ENCODE measurements around the gene GSC2. TPM values are rescaled to one million over a fixed set of nuclear protein-coding genes. Genes with fewer than 3 reads are reported as not detected.

The GSC2 gene
- total RNA-seq, 4 donors from 2014 or later = not detected

GRCh38 chr22:19150482-19151328 is 613 bp upstream of the GSC2 start:
- no peak for ATAC-seq (ENCODE audit: low FRiP score)
- no peak for DNase-seq (ENCODE audit: low spot score)

GRCh38 chr22:19149047-19149883 is 827 bp downstream of the GSC2 start:
- no peak for DNase-seq (ENCODE audit: low spot score)
- no peak for TF ChIP-seq CTCF (IDR thresholded peaks at IDR 0.05)
- no peak for ATAC-seq (ENCODE audit: low FRiP score)

More at GRCh38 chr22:19150482-19151328, 613 bp upstream of the GSC2 start:
- TF ChIP-seq CTCF (IDR thresholded peaks at IDR 0.05) = no peak

GRCh38 chr22:19148417-19149046 is 1.6 kb downstream of the GSC2 start:
- TF ChIP-seq CTCF (IDR thresholded peaks at IDR 0.05) = no peak
- DNase-seq (ENCODE audit: low spot score) = no peak

GRCh38 chr22:19147195-19147780 is 2.8 kb downstream of the GSC2 start:
- ATAC-seq (ENCODE audit: low FRiP score) = no peak
- no peak for DNase-seq (ENCODE audit: low spot score)
- TF ChIP-seq CTCF (IDR thresholded peaks at IDR 0.05) = no peak

More at GRCh38 chr22:19148417-19149046, 1.6 kb downstream of the GSC2 start:
- no peak for ATAC-seq (ENCODE audit: low FRiP score)

- no peak for TF ChIP-seq CTCF (IDR thresholded peaks at IDR 0.05)
- no peak for DNase-seq (ENCODE audit: low spot score)
- no peak for ATAC-seq (ENCODE audit: low FRiP score)
Observed at GRCh38 chr22:19146215-19146968, 3.7 kb downstream of the GSC2 start.

- no peak for DNase-seq (ENCODE audit: low spot score)
- ATAC-seq (ENCODE audit: low FRiP score) = no peak
- TF ChIP-seq CTCF (IDR thresholded peaks at IDR 0.05) = no peak
Observed at GRCh38 chr22:19143967-19144400, 6.1 kb downstream of the GSC2 start.
